ENCODE results near the gene MED26.

The MED26 gene

GRCh38 chr19:16566702-16567101, 61.3 kb downstream of the MED26 start:
- H3K9me3 ChIP-seq (replicated peaks; ENCODE audit: insufficient read depth, low read length), result no peaks in the 10 kb centered on the region
- no peak for DNase-seq
- peaks cover 71% of the 10 kb centered on the region for H3K79me2 ChIP-seq (ENCODE audit: low read length)
- no peak overlapping the region for H2AFZ ChIP-seq (ENCODE audit: low read length)
- H3K36me3 ChIP-seq (replicated peaks; ENCODE audit: insufficient read depth, low read length), result peaks cover 12% of the 10 kb centered on the region; the same call in 1 of the 2 replicates
- TF ChIP-seq, protein P1, sequence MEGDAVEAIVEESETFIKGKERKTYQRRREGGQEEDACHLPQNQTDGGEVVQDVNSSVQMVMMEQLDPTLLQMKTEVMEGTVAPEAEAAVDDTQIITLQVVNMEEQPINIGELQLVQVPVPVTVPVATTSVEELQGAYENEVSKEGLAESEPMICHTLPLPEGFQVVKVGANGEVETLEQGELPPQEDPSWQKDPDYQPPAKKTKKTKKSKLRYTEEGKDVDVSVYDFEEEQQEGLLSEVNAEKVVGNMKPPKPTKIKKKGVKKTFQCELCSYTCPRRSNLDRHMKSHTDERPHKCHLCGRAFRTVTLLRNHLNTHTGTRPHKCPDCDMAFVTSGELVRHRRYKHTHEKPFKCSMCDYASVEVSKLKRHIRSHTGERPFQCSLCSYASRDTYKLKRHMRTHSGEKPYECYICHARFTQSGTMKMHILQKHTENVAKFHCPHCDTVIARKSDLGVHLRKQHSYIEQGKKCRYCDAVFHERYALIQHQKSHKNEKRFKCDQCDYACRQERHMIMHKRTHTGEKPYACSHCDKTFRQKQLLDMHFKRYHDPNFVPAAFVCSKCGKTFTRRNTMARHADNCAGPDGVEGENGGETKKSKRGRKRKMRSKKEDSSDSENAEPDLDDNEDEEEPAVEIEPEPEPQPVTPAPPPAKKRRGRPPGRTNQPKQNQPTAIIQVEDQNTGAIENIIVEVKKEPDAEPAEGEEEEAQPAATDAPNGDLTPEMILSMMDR (IDR thresholded peaks at IDR 0.05; ENCODE audit: low read length), result no peak
- no peak for TF ChIP-seq EZH2 (optimal IDR thresholded peaks at IDR 0.05; ENCODE audit: low read depth, low read length)
- TF ChIP-seq EZH2phosphoT487 (IDR thresholded peaks at IDR 0.05; ENCODE audit: low read length), result no peak
- H3K4me1 ChIP-seq (ENCODE audit: low read length), result peaks cover 22% of the 10 kb centered on the region
- H3K27ac ChIP-seq (ENCODE audit: low read length), result peak overlapping the region; percentile 97
- H3F3A ChIP-seq (ENCODE audit: insufficient read depth, low read length), result peaks cover 20% of the 10 kb centered on the region
- no peaks in the 10 kb centered on the region for H4K20me1 ChIP-seq (ENCODE audit: insufficient read depth, low read length)
- H3K9me2 ChIP-seq (replicated peaks; ENCODE audit: insufficient read depth, low read length), result no peaks in the 10 kb centered on the region
- H3K27me3 ChIP-seq (replicated peaks; ENCODE audit: insufficient read depth, low read length), result no peaks in the 10 kb centered on the region
- peak overlapping the region; percentile 55 for H3K9ac ChIP-seq (ENCODE audit: low read length)
- 0 out of 2 replicates have a peak overlapping the region, but pooled peaks have one; percentile 15 for H3K4me3 ChIP-seq (ENCODE audit: low read length)
- H3K4me2 ChIP-seq (ENCODE audit: low read depth, low read length), result peak overlapping the region; percentile 47; the same call in 1 of the 2 replicates

GRCh38 chr19:16566161-16566560, 61.8 kb downstream of the MED26 start:
- peaks cover 20% of the 10 kb centered on the region for H3F3A ChIP-seq (ENCODE audit: insufficient read depth, low read length)
- TF ChIP-seq EZH2phosphoT487 (IDR thresholded peaks at IDR 0.05; ENCODE audit: low read length) (no peak), EZH2 (optimal IDR thresholded peaks at IDR 0.05; ENCODE audit: low read depth, low read length) (no peak)
- TF ChIP-seq, protein P1 (IDR thresholded peaks at IDR 0.05; ENCODE audit: low read length), result no peak
- H3K4me1 ChIP-seq (ENCODE audit: low read length), result peaks cover 20% of the 10 kb centered on the region
- H3K4me3 ChIP-seq (ENCODE audit: low read length), result 0 out of 2 replicates have a peak overlapping the region, but pooled peaks have one; percentile 15
- H3K9me2 ChIP-seq (replicated peaks; ENCODE audit: insufficient read depth, low read length), result no peaks in the 10 kb centered on the region
- peak; percentile 91 for DNase-seq
- peak overlapping the region; percentile 47; the same call in 1 of the 2 replicates for H3K4me2 ChIP-seq (ENCODE audit: low read depth, low read length)
- no peaks in the 10 kb centered on the region for H4K20me1 ChIP-seq (ENCODE audit: insufficient read depth, low read length)
- no peaks in the 10 kb centered on the region for H3K9me3 ChIP-seq (replicated peaks; ENCODE audit: insufficient read depth, low read length)
- no peak overlapping the region for H2AFZ ChIP-seq (ENCODE audit: low read length)
- peak overlapping the region; percentile 97 for H3K27ac ChIP-seq (ENCODE audit: low read length)
- H3K36me3 ChIP-seq (replicated peaks; ENCODE audit: insufficient read depth, low read length), result peaks cover 12% of the 10 kb centered on the region; the same call in 1 of the 2 replicates
- H3K79me2 ChIP-seq (ENCODE audit: low read length), result peaks cover 67% of the 10 kb centered on the region
- H3K27me3 ChIP-seq (replicated peaks; ENCODE audit: insufficient read depth, low read length), result no peaks in the 10 kb centered on the region
- peak overlapping the region; percentile 55 for H3K9ac ChIP-seq (ENCODE audit: low read length)

GRCh38 chr19:16564842-16565241, 63.2 kb downstream of the MED26 start:
- TF ChIP-seq, protein P1 (IDR thresholded peaks at IDR 0.05; ENCODE audit: low read length), result no peak
- TF ChIP-seq EZH2phosphoT487 (IDR thresholded peaks at IDR 0.05; ENCODE audit: low read length) (no peak), EZH2 (optimal IDR thresholded peaks at IDR 0.05; ENCODE audit: low read depth, low read length) (no peak)
- Histone ChIP-seq H3K9ac (ENCODE audit: low read length) (no peak overlapping the region), H3K27me3 (replicated peaks; ENCODE audit: insufficient read depth, low read length) (no peaks in the 10 kb centered on the region), H3K36me3 (replicated peaks; ENCODE audit: insufficient read depth, low read length) (peaks cover 12% of the 10 kb centered on the region; the same call in 1 of the 2 replicates), H3K27ac (ENCODE audit: low read length) (no peak overlapping the region), H3K4me3 (ENCODE audit: low read length) (no peak overlapping the region), H3K4me1 (ENCODE audit: low read length) (peaks cover 15% of the 10 kb centered on the region), H2AFZ (ENCODE audit: low read length) (no peak overlapping the region), H3K79me2 (ENCODE audit: low read length) (peaks cover 54% of the 10 kb centered on the region), H4K20me1 (ENCODE audit: insufficient read depth, low read length) (no peaks in the 10 kb centered on the region), H3K4me2 (ENCODE audit: low read depth, low read length) (no peak overlapping the region), H3K9me2 (replicated peaks; ENCODE audit: insufficient read depth, low read length) (no peaks in the 10 kb centered on the region), H3K9me3 (replicated peaks; ENCODE audit: insufficient read depth, low read length) (no peaks in the 10 kb centered on the region), H3F3A (ENCODE audit: insufficient read depth, low read length) (peaks cover 20% of the 10 kb centered on the region)
- no peak for DNase-seq
